ENCODE data around the gene ARMC6.

Gene ARMC6

GRCh38 chr19:19054315-19054938, 21.0 kb downstream of the ARMC6 start:
- DNase-seq (ENCODE audit: low spot score) = no peak

DNA sequence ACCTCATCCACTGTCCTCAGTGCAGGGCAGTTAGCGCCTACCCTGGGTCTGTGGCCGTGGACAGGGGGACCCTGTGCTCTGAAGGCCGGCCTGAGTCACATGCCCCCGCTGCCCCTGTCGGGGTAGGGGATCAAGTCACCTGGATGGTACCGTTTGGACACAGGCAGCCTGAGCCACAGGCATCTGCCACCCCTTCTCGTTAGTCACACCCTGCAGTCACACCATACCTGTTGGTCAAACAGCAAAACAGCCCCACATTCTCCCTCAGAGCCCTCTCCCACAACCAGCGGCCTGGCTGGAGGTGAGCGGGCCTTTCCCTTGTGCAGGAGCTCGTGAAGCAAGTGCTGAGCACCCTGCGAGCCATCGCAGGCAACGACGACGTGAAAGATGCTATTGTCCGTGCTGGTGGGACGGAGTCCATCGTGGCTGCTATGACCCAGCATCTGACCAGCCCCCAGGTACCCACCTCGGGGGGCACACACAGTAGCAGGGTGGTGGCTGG, 21.6 kb downstream of the ARMC6 start:
- no peak for DNase-seq (ENCODE audit: low spot score)

GRCh38 chr19:19055701-19056100, 22.3 kb downstream of the ARMC6 start:
- no peak for DNase-seq (ENCODE audit: low spot score)

- no peak for DNase-seq (ENCODE audit: low spot score)
These were observed 23.4 kb downstream of the ARMC6 start for GRCh38 chr19:19056636-19057275.

DNA sequence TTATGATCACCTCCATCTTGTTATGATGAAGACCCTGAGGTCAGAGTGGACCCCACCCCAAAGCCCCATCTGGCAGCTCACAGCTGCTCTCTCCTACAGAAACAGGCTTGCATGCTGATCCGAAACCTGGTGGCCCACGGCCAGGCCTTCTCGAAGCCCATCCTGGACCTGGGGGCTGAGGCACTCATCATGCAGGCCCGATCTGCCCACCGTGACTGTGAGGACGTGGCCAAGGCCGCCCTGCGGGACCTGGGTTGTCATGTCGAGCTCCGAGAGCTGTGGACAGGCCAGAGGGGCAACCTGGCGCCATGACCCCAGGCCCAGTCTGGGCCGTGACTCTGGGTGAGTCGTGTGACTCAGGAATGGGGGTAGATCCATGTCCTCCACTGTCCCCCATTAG, 23.9 kb downstream of the ARMC6 start:
- no peak for DNase-seq (ENCODE audit: low spot score)

DNA sequence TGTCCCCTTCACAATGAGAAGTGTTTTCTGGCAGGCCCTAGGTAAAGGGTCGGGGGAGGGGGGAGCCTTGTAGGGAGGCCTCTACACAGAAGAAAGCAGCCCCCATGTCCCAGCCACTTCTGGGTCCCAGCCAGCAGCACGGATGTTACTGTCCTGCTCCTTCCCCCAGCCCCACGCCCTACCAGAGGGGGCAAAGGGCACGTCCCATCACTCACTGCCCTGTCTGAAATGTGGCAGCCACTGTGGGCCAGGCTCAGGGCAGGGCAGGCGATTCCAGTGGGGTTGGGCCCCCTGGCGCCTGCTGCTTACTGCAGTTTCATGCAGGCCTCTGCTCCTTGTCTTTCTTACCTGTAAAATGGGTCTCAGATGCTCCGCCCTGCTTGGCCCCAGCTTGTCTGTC, 24.3 kb downstream of the ARMC6 start:
- DNase-seq (ENCODE audit: low spot score) = no peak

GRCh38 chr19:19059018-19059836, 25.8 kb downstream of the ARMC6 start:
- no peak for DNase-seq (ENCODE audit: low spot score)

DNA sequence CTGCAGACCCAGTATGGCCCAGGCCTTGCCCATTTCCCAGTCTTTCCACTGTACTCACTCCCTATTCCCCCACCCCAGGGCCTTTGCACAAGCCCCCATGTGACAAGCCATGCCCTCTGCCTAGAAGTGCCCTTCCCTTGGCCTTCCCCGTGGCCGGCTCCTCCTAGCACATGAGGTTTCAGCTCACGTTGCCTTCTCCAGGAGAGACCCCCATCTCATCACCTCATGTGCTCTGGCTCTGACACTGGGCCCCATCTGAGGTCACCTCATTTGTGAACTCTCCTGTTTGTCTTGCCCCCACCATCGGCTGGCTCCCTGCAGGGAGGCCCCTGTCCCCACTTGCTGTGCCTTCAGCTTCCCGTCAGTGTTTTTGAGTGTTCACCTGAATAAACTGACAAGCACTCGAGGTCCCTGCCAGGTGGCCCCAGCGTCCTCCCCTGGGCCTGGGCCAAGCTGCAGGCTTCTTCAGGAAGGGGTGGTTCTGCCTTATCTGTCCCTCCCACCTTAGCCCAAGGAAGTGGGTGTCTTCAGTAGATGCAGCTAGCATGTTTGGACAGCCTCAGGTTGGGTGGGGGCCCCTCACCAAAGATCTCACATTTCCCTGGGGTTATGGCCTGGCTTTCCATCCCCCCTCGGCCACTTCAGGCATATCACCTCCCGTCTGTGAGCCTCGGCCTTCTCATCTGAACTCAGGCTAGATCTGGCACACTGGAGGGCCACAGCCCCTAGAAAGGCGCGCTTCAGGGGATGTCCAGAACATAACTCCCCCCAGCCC, 26.6 kb downstream of the ARMC6 start:
- no peak for DNase-seq (ENCODE audit: low spot score)

GRCh38 chr19:19061506-19061905, 28.1 kb downstream of the ARMC6 start:
- DNase-seq (ENCODE audit: low spot score) = no peak

GRCh38 chr19:19062454-19063182, 29.2 kb downstream of the ARMC6 start:
- DNase-seq (ENCODE audit: low spot score) = no peak

GRCh38 chr19:19063183-19064097, 30.0 kb downstream of the ARMC6 start, which contains the start of gene SLC25A42:
Gene SLC25A42 (plus strand): TSS chr19:19063994. CDS start chr19:19096125, 32,131 bp downstream.
- peak; percentile 99 for DNase-seq (ENCODE audit: low spot score)

DNA sequence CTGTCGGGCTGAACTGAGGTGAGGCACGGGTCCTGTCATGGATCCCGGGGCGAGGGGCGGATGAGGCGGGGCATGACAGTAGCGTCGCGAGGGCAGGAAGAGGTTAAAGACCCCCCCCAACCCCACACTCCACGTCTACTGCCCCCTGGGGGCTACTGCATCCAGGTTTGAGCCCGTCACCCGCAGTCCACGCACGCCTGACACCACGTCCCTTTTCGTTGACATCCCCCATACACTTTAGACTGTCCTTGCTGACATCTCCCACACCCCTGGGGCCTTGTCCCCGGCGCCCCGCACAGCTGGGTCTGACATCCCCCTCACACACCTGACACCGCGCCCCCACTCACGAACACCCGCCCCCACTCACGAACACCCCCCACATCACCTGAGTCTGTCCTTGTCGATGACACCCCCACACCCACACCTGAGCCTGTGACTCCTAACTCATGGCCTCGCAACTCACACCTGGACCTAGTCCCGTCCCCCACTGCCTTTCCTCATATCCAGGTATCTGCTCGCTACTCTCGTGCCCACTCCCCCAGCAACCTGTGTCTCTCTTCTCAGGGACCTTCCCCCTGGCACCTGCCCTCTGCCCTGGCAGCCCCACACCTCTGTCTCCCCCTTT, 30.8 kb downstream of the ARMC6 start:
- DNase-seq (ENCODE audit: low spot score) = no peak

- no peak for DNase-seq (ENCODE audit: low spot score)
These were observed 31.7 kb downstream of the ARMC6 start for GRCh38 chr19:19064811-19065745.

- DNase-seq (ENCODE audit: low spot score) = no peak
These were observed 34.1 kb downstream of the ARMC6 start for GRCh38 chr19:19067276-19068072.

DNA sequence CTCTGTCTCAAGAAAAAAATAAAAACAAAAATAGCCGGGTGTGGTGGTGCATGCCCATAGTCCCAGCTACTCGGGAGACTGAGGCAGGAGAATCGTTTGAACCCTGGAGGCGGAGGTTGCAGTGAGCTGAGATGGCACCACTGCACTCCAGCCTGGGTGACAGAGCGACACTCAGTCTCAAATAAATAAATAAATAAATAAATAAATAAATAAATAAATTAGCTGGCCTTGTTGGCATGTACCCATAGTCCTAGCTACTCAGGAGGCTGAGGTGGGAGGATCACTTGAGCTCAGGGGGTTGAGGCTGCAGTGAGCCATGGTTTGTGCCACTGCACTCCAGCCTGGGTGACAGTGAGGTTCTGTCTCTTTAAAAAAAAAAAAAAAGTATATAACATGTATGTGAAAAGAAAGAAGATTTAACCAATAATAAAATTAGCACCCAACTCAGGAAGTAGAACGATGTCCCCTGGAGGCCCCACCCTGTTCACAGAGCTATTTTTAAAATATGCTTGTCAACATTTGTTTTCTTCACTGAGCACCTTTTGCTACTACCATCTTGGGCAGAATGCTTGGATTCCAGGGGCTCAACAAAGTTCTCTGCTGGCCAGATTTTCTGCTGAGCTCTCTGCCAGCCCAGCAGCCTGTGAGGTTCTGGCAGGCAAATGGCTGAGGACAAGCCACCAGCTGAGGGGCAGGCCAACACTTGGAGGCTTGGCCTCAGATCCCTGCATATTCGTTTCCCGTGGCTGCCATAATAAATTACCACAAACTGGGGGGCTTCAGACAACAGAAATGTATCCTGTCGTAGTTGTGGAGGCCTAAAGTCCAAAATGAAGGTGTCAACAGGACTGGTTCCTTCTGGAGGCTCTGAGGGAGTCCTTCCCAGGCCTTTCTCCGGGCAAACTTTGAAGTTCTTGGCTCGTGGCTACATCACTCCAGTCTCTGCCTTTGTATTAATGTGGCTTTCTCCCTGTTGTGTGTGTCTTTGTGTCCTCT, 35.6 kb downstream of the ARMC6 start:
- DNase-seq (ENCODE audit: low spot score) = no peak

- DNase-seq (ENCODE audit: low spot score) = no peak
These were observed 38.5 kb downstream of the ARMC6 start for GRCh38 chr19:19071897-19072296.

All from left forelimb (tissue), 1 donor.